SJSA1 (cell line): ENCODE results near the gene ITLN2. TPM values are rescaled to one million over a fixed set of nuclear protein-coding genes. Genes with fewer than 3 reads are reported as not detected.
"Not testable (repeated sequence)": the region's sequence is repeated elsewhere in the genome, so short reads cannot be mapped to it uniquely, and the experiment has no call there.

Experiments
- DNase-seq, 2 experiments: peaks; one replicate each; pipeline ENCODE4 v3.0.0-alpha.2; 2015 to 2020; ENCODE audit warnings: low spot score in 2 of 2, low read depth in 1 of 2
- H3K27ac ChIP-seq: fragments of 250-450 bp; sonication (Bioruptor Pico); 2 replicates; pipeline ENCODE4 v1.5.1; 2020; ENCODE audit warnings: mild to moderate bottlenecking, moderate library complexity
- H3K27me3 ChIP-seq: fragments of 250-450 bp; sonication (Bioruptor Pico); replicated peaks from 2 replicates; pipeline ENCODE4 v1.5.1; 2020; ENCODE audit warnings: mild to moderate bottlenecking, moderate library complexity
- H3K36me3 ChIP-seq: fragments of 250-450 bp; sonication (Bioruptor Pico); 2 replicates; pipeline ENCODE4 v1.5.1; 2020; ENCODE audit warnings: mild to moderate bottlenecking
- H3K4me1 ChIP-seq: fragments of 250-450 bp; sonication (Bioruptor Pico); replicated peaks from 2 replicates; pipeline ENCODE4 v1.6.1; 2021; ENCODE audit warnings: mild to moderate bottlenecking
- H3K4me3 ChIP-seq: fragments of 250-450 bp; sonication (Bioruptor Pico); 2 replicates; pipeline ENCODE4 v1.5.1; 2020; ENCODE audit warnings: mild to moderate bottlenecking
- H3K9me3 ChIP-seq: fragments of 250-450 bp; sonication (Bioruptor Pico); replicated peaks from 2 replicates; pipeline ENCODE4 v1.5.1; 2020; ENCODE audit warnings: mild to moderate bottlenecking
- total RNA-seq: library from RNA; depleted of rRNA; stranded (reverse); fragments of >200 nt; shearing (Covaris generic); gene quantifications from 2 replicates; pipeline ENCODE4 v1.2.3, GENCODE V29; 2014

ITLN2 gene
- total RNA-seq, 1 experiment from 2014 or later, result not detected

DNA sequence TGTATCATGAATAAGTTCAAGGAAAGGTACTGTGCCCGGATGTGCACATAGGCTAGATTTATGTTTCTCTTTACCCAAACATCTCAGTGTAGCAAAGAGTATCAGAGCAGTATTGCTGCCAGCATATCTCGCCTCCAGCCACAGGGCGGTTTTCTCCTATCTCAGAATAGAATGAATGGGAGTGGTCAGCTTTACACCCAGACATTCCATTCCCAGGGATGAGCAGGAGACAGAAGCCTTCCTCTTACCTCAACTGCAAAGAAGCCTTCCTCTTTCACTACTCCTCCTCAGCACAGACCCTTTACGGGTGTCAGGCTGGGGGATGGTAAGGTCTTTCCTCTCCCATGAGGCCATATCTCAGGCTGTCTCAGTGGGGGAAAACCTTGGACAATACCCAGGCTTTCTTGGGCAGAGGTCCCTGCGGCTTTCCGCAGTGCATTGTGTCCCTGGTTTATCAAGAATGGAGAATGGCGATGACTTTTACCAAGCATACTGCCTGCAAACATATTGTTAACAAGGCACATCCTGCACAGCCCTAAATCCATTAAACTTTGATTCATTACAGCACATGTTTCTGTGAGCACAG lies 7.3 kb downstream of the ITLN2 start:
- H3K27me3 ChIP-seq, H3K36me3 ChIP-seq, H3K4me3 ChIP-seq, H3K4me1 ChIP-seq, H3K9me3 ChIP-seq, DNase-seq, H3K27ac ChIP-seq: not testable (repeated sequence)

DNA sequence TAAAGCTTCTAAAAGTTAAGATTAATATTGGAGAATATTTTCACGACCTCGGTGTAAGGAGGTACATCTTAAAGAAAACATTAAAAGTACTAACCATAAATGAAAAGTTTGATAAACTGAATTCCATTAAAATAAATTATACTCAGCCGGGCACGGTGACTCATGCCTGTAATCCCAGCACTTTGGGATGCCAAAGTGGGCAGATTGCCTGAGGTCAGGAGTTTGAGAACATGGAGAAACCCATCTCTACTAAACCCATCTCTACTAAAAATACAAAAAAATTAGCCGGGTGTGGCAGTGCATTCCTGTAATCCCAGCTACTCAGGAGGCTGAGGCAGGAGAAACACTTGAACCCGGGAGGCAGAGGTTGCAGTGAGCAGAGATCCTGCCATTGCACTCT lies 8.7 kb downstream of the ITLN2 start:
- not testable (repeated sequence) for H3K27ac ChIP-seq, H3K4me1 ChIP-seq, H3K4me3 ChIP-seq, H3K36me3 ChIP-seq, H3K9me3 ChIP-seq, H3K27me3 ChIP-seq, DNase-seq

DNA sequence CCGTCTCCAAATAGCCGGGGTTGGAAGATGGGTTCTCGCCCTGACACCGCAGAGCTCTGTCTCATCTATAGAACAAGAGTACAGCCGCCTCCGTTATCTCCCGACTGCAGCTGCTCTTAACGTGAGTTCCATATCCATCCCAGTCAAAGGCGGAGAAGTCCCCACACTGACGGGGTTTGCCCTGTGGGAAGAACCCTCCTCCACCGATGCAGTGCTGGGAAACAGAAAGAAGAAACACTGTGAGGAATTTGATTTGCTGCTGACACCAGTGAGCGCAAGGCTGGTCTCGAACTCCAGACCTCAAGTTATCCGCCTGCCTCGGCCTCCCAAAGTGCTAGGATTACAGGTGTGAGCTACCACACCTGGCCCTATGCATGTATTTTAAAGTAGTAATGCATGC lies 9.5 kb downstream of the ITLN2 start:
- Histone ChIP-seq H3K27ac (no peak overlapping the region), H3K4me3 (no peak overlapping the region), H3K36me3 (no peaks in the 10 kb centered on the region), H3K4me1 (no peaks in the 10 kb centered on the region), H3K9me3 (no peaks in the 10 kb centered on the region), H3K27me3 (no peaks in the 10 kb centered on the region)
- DNase-seq, result no peak

DNA sequence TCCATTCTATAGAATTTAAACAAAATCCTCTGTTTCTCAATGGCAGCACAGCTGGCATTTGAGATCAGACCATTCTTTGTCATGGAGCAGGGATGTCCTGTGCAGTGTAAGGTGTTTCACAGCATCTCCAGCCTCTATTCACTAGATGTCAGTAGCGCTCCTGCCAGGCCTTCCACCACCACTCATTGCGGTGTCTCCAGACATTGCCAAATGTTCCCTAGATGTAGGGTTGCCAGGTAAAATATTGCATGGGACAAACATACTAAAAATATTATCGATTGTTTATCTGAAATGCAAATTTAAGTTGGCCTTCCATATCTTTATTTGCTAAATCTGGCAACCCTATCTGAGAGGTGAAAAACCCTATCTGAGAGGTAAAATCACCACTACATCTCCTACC lies 11.7 kb downstream of the ITLN2 start:
- Histone ChIP-seq H3K27me3 (no peaks in the 10 kb centered on the region), H3K4me1 (no peaks in the 10 kb centered on the region), H3K4me3 (no peak overlapping the region), H3K9me3 (no peaks in the 10 kb centered on the region), H3K36me3 (no peaks in the 10 kb centered on the region), H3K27ac (no peak overlapping the region)
- DNase-seq, result no peak

DNA sequence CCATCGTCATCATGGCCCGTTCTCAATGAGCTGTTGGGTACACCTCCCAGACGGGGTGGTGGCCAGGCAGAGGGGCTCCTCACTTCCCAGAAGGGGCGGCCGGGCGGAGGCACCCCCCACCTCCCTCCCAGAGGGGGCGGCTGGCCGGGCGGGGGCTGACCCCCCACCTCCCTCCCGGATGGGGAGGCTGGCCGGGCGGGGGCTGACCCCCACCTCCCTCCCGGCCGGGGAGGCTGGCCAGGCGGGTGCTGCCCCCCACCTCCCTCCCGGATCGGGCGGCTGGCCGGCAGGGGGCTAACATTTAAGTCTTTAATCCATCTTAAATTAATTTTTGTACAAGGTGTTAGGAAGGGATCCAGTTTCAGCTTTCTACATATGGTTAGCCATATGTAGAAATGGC lies 17.9 kb downstream of the ITLN2 start:
- H3K9me3 ChIP-seq, DNase-seq, H3K27ac ChIP-seq, H3K27me3 ChIP-seq, H3K4me1 ChIP-seq, H3K36me3 ChIP-seq, H3K4me3 ChIP-seq: not testable (repeated sequence)

DNA sequence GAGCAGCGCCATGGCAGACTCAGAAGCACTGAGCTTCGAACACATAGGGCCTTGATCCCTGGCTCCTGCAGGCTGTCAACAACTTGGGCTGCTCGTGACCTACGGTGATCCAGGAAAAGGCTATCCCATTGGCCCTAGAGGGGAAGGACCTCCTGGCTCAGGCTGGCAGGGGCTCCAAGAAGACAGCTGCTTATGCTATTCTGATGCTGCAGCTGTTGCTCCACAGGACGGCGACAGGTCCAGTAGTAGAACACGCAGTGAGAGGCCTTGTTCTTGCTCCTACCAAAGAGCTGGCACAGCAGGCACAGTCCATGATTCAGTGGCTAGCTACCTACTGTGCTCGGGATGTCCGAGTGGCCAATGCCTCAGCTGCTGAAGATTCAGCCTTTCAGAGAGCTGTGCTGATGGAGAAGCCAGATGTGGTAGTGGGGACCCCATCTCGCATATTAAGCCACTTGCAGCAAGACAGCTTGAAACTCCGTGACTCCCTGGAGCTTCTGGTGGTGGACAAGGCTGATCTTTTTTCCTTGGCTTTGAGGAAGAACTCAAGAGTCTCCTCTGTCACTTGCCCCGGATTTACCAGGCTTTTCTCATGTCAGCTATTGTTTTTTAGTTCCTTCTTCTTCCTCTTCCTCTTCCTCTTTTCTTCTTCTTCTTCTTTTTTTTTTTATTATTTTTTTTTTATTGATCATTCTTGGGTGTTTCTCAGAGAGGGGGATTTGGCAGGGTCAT lies 18.9 kb downstream of the ITLN2 start:
- no peak overlapping the region for H3K27ac ChIP-seq
- DNase-seq, result no peak
- no peaks in the 10 kb centered on the region for H3K27me3 ChIP-seq
- H3K4me3 ChIP-seq, result no peak overlapping the region
- no peaks in the 10 kb centered on the region for H3K9me3 ChIP-seq
- H3K4me1 ChIP-seq, result no peaks in the 10 kb centered on the region
- no peaks in the 10 kb centered on the region for H3K36me3 ChIP-seq

DNA sequence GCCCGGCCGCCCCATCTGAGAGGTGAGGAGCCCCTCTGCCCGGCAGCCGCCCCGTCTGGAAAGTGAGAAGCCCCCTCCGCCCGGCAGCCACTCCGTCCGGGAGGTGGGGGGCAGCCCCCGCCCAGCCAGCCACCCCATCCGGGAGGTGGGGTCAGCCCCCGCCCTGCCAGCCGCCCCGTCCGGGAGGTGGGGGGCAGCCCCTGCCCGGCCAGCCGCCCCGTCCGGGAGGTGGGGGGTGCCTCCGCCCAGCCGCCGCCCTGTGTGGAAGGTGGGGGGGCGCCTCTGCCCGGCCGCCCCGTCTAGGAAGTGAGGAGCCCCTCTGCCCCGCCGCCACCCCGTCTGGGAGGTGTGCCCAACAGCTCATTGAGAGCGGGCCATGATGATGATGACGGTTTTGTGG lies 21.3 kb downstream of the ITLN2 start:
- not testable (repeated sequence) for H3K36me3 ChIP-seq, H3K27me3 ChIP-seq, H3K27ac ChIP-seq, H3K4me3 ChIP-seq, H3K4me1 ChIP-seq, DNase-seq, H3K9me3 ChIP-seq

DNA sequence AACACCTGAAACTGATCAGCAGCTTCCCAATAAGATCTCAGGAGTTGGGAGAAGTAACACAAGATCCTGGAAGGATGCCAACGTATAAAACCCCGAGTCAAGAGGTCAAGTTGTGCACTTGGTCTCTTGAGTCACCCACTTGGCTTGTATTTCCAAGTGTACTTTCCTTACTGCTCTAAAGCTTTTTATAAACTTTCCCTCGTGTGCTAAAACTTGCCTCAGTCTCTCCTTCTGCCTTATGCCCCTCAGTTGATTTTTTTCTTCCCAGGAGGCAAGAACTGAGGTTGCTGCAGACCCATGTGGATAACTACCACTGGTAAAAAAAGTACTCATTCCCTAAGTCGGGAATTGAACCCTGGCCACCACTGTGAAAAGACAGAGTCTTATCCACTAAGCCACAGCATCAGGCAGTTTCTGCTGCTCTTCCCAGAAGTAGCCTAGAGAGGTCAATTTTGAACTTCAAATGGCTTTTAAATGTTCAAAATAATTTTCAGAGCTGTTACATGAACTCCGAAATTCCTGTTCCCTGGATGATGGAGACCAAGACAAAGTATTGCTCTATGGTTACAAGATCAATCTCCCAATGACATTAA lies 28.9 kb downstream of the ITLN2 start:
- H3K4me3 ChIP-seq, result no peak overlapping the region
- H3K9me3 ChIP-seq, result no peaks in the 10 kb centered on the region
- no peak for DNase-seq
- no peak overlapping the region for H3K27ac ChIP-seq
- no peaks in the 10 kb centered on the region for H3K27me3 ChIP-seq
- no peaks in the 10 kb centered on the region for H3K4me1 ChIP-seq
- H3K36me3 ChIP-seq, result no peaks in the 10 kb centered on the region

DNA sequence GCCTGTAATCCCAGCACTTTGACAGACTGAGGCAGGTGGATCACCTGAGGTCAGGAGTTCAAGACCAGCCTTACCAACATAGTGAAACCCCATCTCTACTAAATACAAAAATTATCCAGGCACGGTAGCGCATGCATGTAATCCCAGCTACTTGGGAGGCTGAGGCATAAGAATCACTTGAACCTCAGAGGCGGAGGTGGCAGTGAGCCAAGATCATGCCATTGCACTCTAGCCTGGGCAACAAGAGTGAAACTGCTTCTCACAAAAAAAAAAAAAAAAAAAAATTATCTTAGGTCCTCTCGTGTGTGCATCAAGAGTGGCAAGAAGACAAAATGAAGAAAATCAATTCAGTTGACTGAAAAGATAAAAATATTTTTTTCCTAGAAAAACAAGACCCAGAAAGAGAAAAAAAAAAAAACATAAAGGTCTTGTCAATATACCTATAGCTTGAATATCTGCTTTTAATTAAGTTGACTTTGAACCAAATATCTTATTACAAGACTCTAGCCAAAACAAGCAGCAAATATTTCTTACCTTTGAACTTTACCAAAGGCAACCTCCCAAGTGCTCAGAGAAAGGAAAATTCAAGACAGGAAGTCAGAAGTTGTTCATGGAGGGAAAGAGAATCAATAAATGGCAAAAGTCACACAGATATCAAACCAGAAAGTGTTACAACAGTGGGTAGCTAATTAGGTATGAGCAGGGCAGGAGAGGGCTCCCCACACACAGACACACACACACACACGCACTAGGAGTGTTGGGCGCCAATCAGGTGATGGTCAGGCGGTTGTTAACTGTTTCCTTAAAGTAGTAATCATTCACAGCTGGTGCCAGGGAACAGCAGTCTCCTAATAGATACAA lies 29.6 kb downstream of the ITLN2 start:
- Histone ChIP-seq H3K27ac (no peak overlapping the region), H3K4me3 (no peak overlapping the region), H3K9me3 (no peaks in the 10 kb centered on the region), H3K27me3 (no peaks in the 10 kb centered on the region), H3K36me3 (no peaks in the 10 kb centered on the region), H3K4me1 (no peaks in the 10 kb centered on the region)
- DNase-seq, result no peak

DNA sequence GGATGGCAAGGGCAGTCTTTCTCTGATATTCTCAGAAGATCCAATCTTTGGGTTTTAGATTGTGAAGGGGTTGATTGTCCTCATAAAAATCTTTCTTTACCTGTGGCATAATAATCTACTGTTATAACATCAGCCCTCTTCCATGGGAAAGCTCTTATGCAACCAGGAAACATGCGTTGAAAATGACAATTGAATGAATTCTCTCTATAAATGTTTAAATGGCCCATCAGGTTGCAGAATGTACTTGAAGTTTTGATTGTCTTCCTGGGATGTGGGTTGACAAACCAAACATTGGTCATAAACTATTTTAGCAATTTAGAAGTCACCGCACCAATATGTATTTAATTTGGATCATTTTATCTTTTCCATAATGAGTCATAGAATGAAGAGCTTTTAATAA lies 37.9 kb downstream of the ITLN2 start:
- no peak overlapping the region for H3K27ac ChIP-seq
- H3K4me3 ChIP-seq, result no peak overlapping the region
- H3K36me3 ChIP-seq, result no peaks in the 10 kb centered on the region
- no peaks in the 10 kb centered on the region for H3K4me1 ChIP-seq
- no peaks in the 10 kb centered on the region for H3K9me3 ChIP-seq
- DNase-seq, result no peak
- peaks cover 12% of the 10 kb centered on the region; the same call in 1 of the 2 replicates for H3K27me3 ChIP-seq

DNA sequence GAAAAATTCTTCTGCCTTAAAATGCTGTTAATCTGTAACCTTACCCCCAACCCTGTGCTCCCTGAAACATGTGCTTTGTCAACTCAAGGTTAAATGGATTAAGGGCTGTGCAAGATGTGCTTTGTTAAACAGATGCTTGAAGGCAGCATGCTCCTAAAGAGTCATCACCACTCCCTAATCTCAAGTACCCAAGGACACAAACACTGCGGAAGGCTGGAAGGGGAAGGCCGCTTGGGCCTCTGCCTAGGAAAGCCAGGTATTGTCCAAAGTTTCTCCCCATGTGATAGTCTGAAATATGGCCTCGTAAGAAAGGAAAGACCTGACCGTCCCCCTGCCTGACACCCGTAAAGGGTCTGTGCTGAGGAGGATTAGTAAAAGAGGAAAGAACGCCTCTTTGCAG lies 41.4 kb downstream of the ITLN2 start:
- H3K9me3 ChIP-seq, H3K4me1 ChIP-seq, H3K4me3 ChIP-seq, H3K36me3 ChIP-seq, H3K27ac ChIP-seq, DNase-seq: not testable (repeated sequence)
- H3K27me3 ChIP-seq, result peaks cover 12% of the 10 kb centered on the region; the same call in 1 of the 2 replicates

DNA sequence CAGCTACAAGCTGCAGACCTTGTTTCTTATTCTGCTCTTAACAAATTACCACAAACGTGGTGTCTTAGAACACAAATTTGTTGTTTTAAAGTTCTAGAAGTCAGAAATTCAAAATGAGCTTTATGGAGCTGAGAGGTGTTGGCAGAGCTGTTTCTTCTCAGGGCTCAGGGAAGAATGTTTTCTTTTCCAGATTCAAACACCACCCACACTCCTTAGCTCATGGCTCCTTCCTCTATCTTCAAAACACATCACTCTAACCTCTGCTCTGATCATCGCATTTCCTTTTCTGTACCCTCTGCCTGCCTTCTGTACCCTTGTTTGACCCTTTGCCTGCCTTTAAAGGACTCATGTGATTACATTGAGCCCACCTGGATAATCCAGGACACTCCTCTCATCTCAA lies 42.7 kb downstream of the ITLN2 start:
- H3K9me3 ChIP-seq, result no peaks in the 10 kb centered on the region
- H3K4me3 ChIP-seq, result no peak overlapping the region
- peaks cover 12% of the 10 kb centered on the region; the same call in 1 of the 2 replicates for H3K27me3 ChIP-seq
- H3K27ac ChIP-seq, result no peak overlapping the region
- H3K36me3 ChIP-seq, result no peaks in the 10 kb centered on the region
- H3K4me1 ChIP-seq, result no peaks in the 10 kb centered on the region
- DNase-seq, result no peak

DNA sequence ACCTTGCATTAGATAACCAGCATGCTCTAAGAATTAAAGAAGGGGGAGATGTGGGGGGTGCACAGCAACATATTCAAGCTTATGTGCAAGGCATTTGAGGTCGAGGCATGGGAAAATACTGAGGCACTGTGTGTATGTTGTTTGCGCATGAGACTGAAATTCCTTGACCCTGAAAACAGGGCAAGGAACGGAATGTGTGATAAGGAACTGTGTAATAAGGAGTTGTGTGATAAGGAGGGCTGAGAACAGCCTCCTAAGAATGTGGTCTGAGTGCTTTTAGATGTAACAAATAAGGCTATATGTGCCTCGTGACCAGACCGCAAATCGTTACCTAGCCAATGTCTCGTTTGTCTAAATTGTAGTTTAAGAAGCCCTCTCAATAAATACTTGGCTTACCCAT lies 43.2 kb downstream of the ITLN2 start:
- Histone ChIP-seq H3K36me3 (no peaks in the 10 kb centered on the region), H3K27me3 (peaks cover 12% of the 10 kb centered on the region; the same call in 1 of the 2 replicates), H3K9me3 (no peaks in the 10 kb centered on the region), H3K4me1 (no peaks in the 10 kb centered on the region), H3K27ac (no peak overlapping the region), H3K4me3 (no peak overlapping the region)
- DNase-seq, result no peak
